H1 (cell line): ENCODE data around the gene MSL1. TPM values are rescaled to one million over a fixed set of nuclear protein-coding genes. Genes with fewer than 3 reads are reported as not detected.

Experiments
- CTCF ChIA-PET: fragments of 300-600 bp; sonication (Branson Sonifier 250); formaldehyde crosslinking; loops from one replicate; lab custom pipeline; 2021; ENCODE audit not compliant: partially characterized antibody; lab: Charles Lee
- POLR2A ChIA-PET: fragments of 300-600 bp; sonication (Branson Sonifier 250); formaldehyde crosslinking; loops from one replicate; lab custom pipeline; 2021; ENCODE audit warnings: inconsistent platforms; ENCODE audit not compliant: partially characterized antibody; lab: Charles Lee
- DNase-seq, 2 experiments: peaks; one replicate each; pipeline versions ENCODE4 v3.0.0 to v3.0.0-alpha.2; 2010 to 2022; ENCODE audit warnings: low spot score in 2 of 2, low read depth in 1 of 2, mixed read lengths in 1 of 2
- FAIRE-seq: peaks from 2 replicates; lab custom pipeline; 2011; peaks lifted over from hg19 to GRCh38; lab: Jason Lieb, UNC
- H2AFZ ChIP-seq: 2 replicates; pipeline ENCODE4 v1.8.1; 2012; ENCODE audit warnings: low read length, inconsistent platforms
- H2AK5ac ChIP-seq: 2 replicates; pipeline ENCODE4 v1.6.1; 2013; ENCODE audit warnings: low read depth, low read length
- H2BK120ac ChIP-seq: replicated peaks from 2 replicates; pipeline ENCODE3; 2013; ENCODE audit warnings: low read depth, low read length, inconsistent platforms
- H2BK12ac ChIP-seq: 2 replicates; pipeline ENCODE4 v1.6.1; 2013; ENCODE audit warnings: low read depth, low read length
- H2BK15ac ChIP-seq: 2 replicates; pipeline ENCODE4 v1.6.1; 2013; ENCODE audit warnings: low read length
- H2BK20ac ChIP-seq: 2 replicates; pipeline ENCODE4 v1.6.1; 2013; ENCODE audit warnings: low read length
- H2BK5ac ChIP-seq: 2 replicates; pipeline ENCODE4 v1.6.1; 2013; ENCODE audit warnings: low read depth, low read length
- H3K14ac ChIP-seq: 2 replicates; pipeline ENCODE4 v1.6.1; 2013; ENCODE audit warnings: inconsistent platforms; ENCODE audit not compliant: insufficient read length
- H3K18ac ChIP-seq: 2 replicates; pipeline ENCODE4 v1.6.1; 2013; ENCODE audit warnings: low read length; ENCODE audit errors: extremely low read depth
- H3K23ac ChIP-seq: 2 replicates; pipeline ENCODE4 v1.6.1; 2013; ENCODE audit warnings: inconsistent platforms; ENCODE audit not compliant: insufficient read length
- H3K23me2 ChIP-seq: 2 replicates; pipeline ENCODE4 v1.6.1; 2013; ENCODE audit warnings: low read depth, low read length
- H3K27ac ChIP-seq: 2 replicates; pipeline ENCODE4 v1.6.1; 2011; ENCODE audit warnings: low read depth, low read length, inconsistent platforms
- H3K27me3 ChIP-seq, 4 experiments: replicated peaks in 1 of 4; 1 replicate in 1 of 4; 2 replicates in 3 of 4; pipeline versions ENCODE4 v1.6.1 to v1.8.1; 2011 to 2013; ENCODE audit warnings: low read length in 3 of 4, mild to moderate bottlenecking in 3 of 4, inconsistent platforms in 2 of 4, mixed read lengths in 2 of 4, moderate library complexity in 1 of 4; ENCODE audit not compliant: control insufficient read depth in 3 of 4, insufficient read depth in 3 of 4; ENCODE audit errors: extremely low read depth in 1 of 4
- H3K36me3 ChIP-seq, 4 experiments: 2 replicates each; pipeline versions ENCODE4 v1.6.1 to v1.8.1; 2011 to 2013; ENCODE audit warnings: mild to moderate bottlenecking in 4 of 4, low read length in 3 of 4, moderate library complexity in 2 of 4, control low read depth in 1 of 4, inconsistent platforms in 1 of 4; ENCODE audit not compliant: insufficient read depth in 4 of 4, control insufficient read depth in 2 of 4
- H3K4ac ChIP-seq: replicated peaks from 2 replicates; pipeline ENCODE3; 2013; ENCODE audit warnings: low read length, low read depth, mixed read lengths, inconsistent platforms; ENCODE audit not compliant: insufficient read length
- H3K4me1 ChIP-seq, 4 experiments: replicated peaks in 1 of 4; 1 replicate in 1 of 4; 2 replicates in 3 of 4; pipeline versions ENCODE4 v1.6.1 to v1.8.1; 2011 to 2013; ENCODE audit warnings: low read length in 3 of 4, inconsistent platforms in 2 of 4, mixed read lengths in 1 of 4; ENCODE audit not compliant: insufficient read depth in 4 of 4, control insufficient read depth in 3 of 4
- H3K4me2 ChIP-seq, 2 experiments: 2 replicates each; pipeline versions ENCODE4 v1.6.1 to v1.8.1; 2011 to 2013; ENCODE audit warnings: low read depth in 2 of 2, low read length in 2 of 2, control low read depth in 1 of 2, inconsistent platforms in 1 of 2, mild to moderate bottlenecking in 1 of 2; ENCODE audit not compliant: insufficient read depth in 1 of 2
- H3K4me3 ChIP-seq, 4 experiments: fragments of 200-600, 300-600 bp in 1 of 4; sonication (generic), shearing (Covaris generic), sonication (Bioruptor Twin) in 1 of 4; 2 replicates each; pipeline versions ENCODE4 v1.5.1 to v1.8.1; 2011 to 2016; ENCODE audit warnings: low read length in 4 of 4, low read depth in 3 of 4, control low read depth in 2 of 4, inconsistent platforms in 2 of 4, mild to moderate bottlenecking in 2 of 4, mixed read lengths in 1 of 4, moderate library complexity in 1 of 4; ENCODE audit not compliant: insufficient read depth in 2 of 4; ENCODE audit errors: extremely low read depth in 1 of 4
- H3K56ac ChIP-seq: replicated peaks from 2 replicates; pipeline ENCODE3; 2013; ENCODE audit warnings: low read depth, mild to moderate bottlenecking, mixed read lengths, low read length, inconsistent platforms; ENCODE audit not compliant: insufficient read length
- H3K79me1 ChIP-seq: 2 replicates; pipeline ENCODE4 v1.6.1; 2013; ENCODE audit warnings: low read depth, low read length, control low read depth
- H3K79me2 ChIP-seq, 2 experiments: 2 replicates each; pipeline versions ENCODE4 v1.6.1 to v1.8.1; 2012 to 2013; ENCODE audit warnings: low read length in 2 of 2, mild to moderate bottlenecking in 2 of 2, inconsistent platforms in 1 of 2; ENCODE audit not compliant: insufficient read depth in 2 of 2, control insufficient read depth in 1 of 2
- H3K9ac ChIP-seq, 4 experiments: replicated peaks in 1 of 4; 1 replicate in 1 of 4; 2 replicates in 3 of 4; pipeline versions ENCODE4 v1.6.1 to v1.8.1; 2011 to 2013; ENCODE audit warnings: low read depth in 3 of 4, low read length in 3 of 4, control low read depth in 2 of 4, mild to moderate bottlenecking in 2 of 4, moderate library complexity in 2 of 4, inconsistent platforms in 1 of 4; ENCODE audit errors: extremely low read depth in 1 of 4
- H3K9me3 ChIP-seq, 2 experiments: 2 replicates each; pipeline versions ENCODE4 v1.6.1 to v1.8.1; 2012 to 2013; ENCODE audit warnings: mild to moderate bottlenecking in 2 of 2, moderate library complexity in 2 of 2, control low read depth in 1 of 2, inconsistent platforms in 1 of 2, low read depth in 1 of 2, low read length in 1 of 2, mixed read lengths in 1 of 2; ENCODE audit not compliant: insufficient read depth in 2 of 2
- H4K20me1 ChIP-seq, 2 experiments: replicated peaks in 1 of 2; 2 replicates each; pipeline versions ENCODE3 to v1.8.1; 2011 to 2013; ENCODE audit warnings: inconsistent platforms in 2 of 2, low read length in 2 of 2, mild to moderate bottlenecking in 1 of 2; ENCODE audit not compliant: insufficient read depth in 2 of 2, control insufficient read depth in 1 of 2
- H4K5ac ChIP-seq: 2 replicates; pipeline ENCODE4 v1.6.1; 2013; ENCODE audit warnings: low read length, low read depth, mixed read lengths, inconsistent platforms; ENCODE audit not compliant: insufficient read length
- H4K8ac ChIP-seq: 2 replicates; pipeline ENCODE4 v1.8.0; 2013; ENCODE audit warnings: mild to moderate bottlenecking, moderate library complexity, low read length, inconsistent platforms; ENCODE audit not compliant: insufficient read depth; ENCODE audit errors: extremely low read depth
- H4K91ac ChIP-seq: replicated peaks from 2 replicates; pipeline ENCODE3; 2013; ENCODE audit warnings: low read length, mixed read lengths, inconsistent platforms; ENCODE audit not compliant: insufficient read length
- JUN ChIP-seq: IDR thresholded peaks from 2 replicates; pipeline ENCODE4 v1.6.1; 2011; ENCODE audit warnings: low read depth, mild to moderate bottlenecking, improper control_type of control experiment, low read length
- JUND ChIP-seq: IDR thresholded peaks from 2 replicates; pipeline ENCODE4 v1.6.1; 2011; ENCODE audit warnings: mild to moderate bottlenecking, improper control_type of control experiment, low read length
- PHF8 ChIP-seq: fragments of 200-600 bp; sonication (generic); conservative IDR thresholded peaks from 2 replicates; pipeline ENCODE4 v1.7.1; 2012; ENCODE audit warnings: low read depth, mild to moderate bottlenecking, inconsistent platforms, low read length, moderate library complexity
- WGBS, 2 experiments: shearing (Covaris generic) in 1 of 2; methylation state at CpG; one replicate each; pipeline versions ENCODE4 v1.1.6 to v1.1.7; 2013 to 2015; ENCODE audit warnings: low lambda C conversion rate in 2 of 2, mixed read lengths in 2 of 2, inconsistent platforms in 1 of 2, low coverage in 1 of 2, missing lambda C conversion rate in 1 of 2; ENCODE audit not compliant: insufficient replicate concordance in 2 of 2, insufficient coverage in 1 of 2, insufficient read length in 1 of 2; ENCODE audit errors: extremely low coverage in 1 of 2, missing lambda C conversion rate in 1 of 2; 5-methylcytosine and 5-hydroxymethylcytosine counted together
- polyA plus RNA-seq, 7 experiments: library from polyadenylated mRNA; depleted of rRNA in 3 of 7; stranded (reverse) in 5 of 7; unstranded in 2 of 7; fragments of >200 nt in 5 of 7; fragments of 200-250 nt in 2 of 7; gene quantifications; 1 replicate in 5 of 7; 2 replicates in 1 of 7; 4 replicates in 1 of 7; pipeline versions ENCODE4 v1.2.1 to v1.2.3, GENCODE V29; 2011 to 2013; ENCODE audit warnings: missing spikeins in 2 of 7, mixed read lengths in 2 of 7
- total RNA-seq: library from RNA; stranded (reverse); fragmentation: NEBNext Ultra II Directional; extraction: Animal tissue kit (Norgen Biotek cat#: 25700); gene quantifications from 2 replicates; pipeline ENCODE4 v1.2.1, GENCODE V29; 2021

Gene MSL1
- total and polyA plus RNA-seq, 2 of the 8 experiments (the other 6 are each of a cell fraction or from before 2014, with no cell fraction given), result 24.1 to 66.5 TPM

GRCh38 chr17:40094874-40095273 is 26.9 kb upstream of the MSL1 start:
- Histone ChIP-seq H3K23ac (no peak overlapping the region), H3K18ac (no peak overlapping the region), H2BK12ac (no peak overlapping the region), H3K4ac (no peak overlapping the region), H4K20me1 (no peaks in the 10 kb centered on the region), H3K56ac (no peak overlapping the region), H3K27me3 (peaks cover 5 to 18% (median 9%) of the 10 kb centered on the region in 4 experiments; a peak in 6 of 7 replicates), H3K79me2 (no peaks in the 10 kb centered on the region; a peak in 1 of 4 replicates), H3K9ac (no peak overlapping the region), H2BK5ac (no peak overlapping the region), H3K36me3 (peaks cover 0 to 27% (median 14%) of the 10 kb centered on the region in 4 experiments; a peak in 5 of 8 replicates), H2BK120ac (no peak overlapping the region), H2BK20ac (no peak overlapping the region), H3K4me1 (peaks cover 8 to 32% (median 16%) of the 10 kb centered on the region in 4 experiments), H4K91ac (no peak overlapping the region), H2AK5ac (no peak overlapping the region), H2BK15ac (no peak overlapping the region), H3K27ac (no peak overlapping the region), H3K4me2 (no peak overlapping the region), H3K14ac (no peak overlapping the region), H3K9me3 (peaks cover 0 to 6% of the 10 kb centered on the region in 2 experiments; a peak in 1 of 4 replicates), H3K79me1 (peaks cover 4% of the 10 kb centered on the region; the same call in 1 of the 2 replicates), H3K23me2 (peaks cover 3% of the 10 kb centered on the region; the same call in 1 of the 2 replicates), H4K5ac (no peak overlapping the region), H4K8ac (no peak overlapping the region), H2AFZ (no peak overlapping the region), H3K4me3 (no peak overlapping the region)
- DNase-seq (no peak), FAIRE-seq (no peak)
- ChIA-PET CTCF (interaction anchor here (0.7 to 8.5 kb wide), 9 partner anchors 9 to 81 kb away, joined by 3 to 85 read pairs (median 7); no protein-coding TSS in a partner anchor), POLR2A (interaction anchor here (1.5 to 20.8 kb wide), 2 partner anchors 8 to 22 kb away, joined by 5 to 399 read pairs; partner anchors contain the start of gene MSL1)
- 94% methylated on average over 14 of the region's 14 CpGs; no CpG with 5 or more reads in 1 of the 2 experiments for WGBS, 2 experiments
- TF ChIP-seq JUN, result no peak
- no peak for TF ChIP-seq PHF8
- TF ChIP-seq JUND, result no peak
